IMR-90 (cell line): ENCODE measurements around the gene MRPL12. TPM values are rescaled to one million over a fixed set of nuclear protein-coding genes. Genes with fewer than 3 reads are reported as not detected.

ENCODE experiments used
- ATAC-seq: fragments of 200-7000 bp; cut with Tn5 transposase; 2 replicates; pipeline ENCODE4 v1.9.1; 2020; ENCODE audit warnings: low read depth, mild to moderate bottlenecking, moderate library complexity
- BruUV-seq: library from RNA; stranded (reverse); fragments of 400-500 nt; replicated peaks from 2 replicates; lab custom pipeline; 2021; lab: Mats Ljungman, UMichigan
- CTCF ChIA-PET: fragments of 300-600 bp; formaldehyde crosslinking; extraction: SDS; loops from one replicate; lab custom pipeline; 2021; ENCODE audit warnings: antibody characterized with exemption; lab: Yijun Ruan, JAX
- POLR2A ChIA-PET: fragments of 300-600 bp; sonication (Branson Sonifier 250); formaldehyde crosslinking; loops from one replicate; lab custom pipeline; 2022; ENCODE audit warnings: antibody characterized with exemption; ENCODE audit not compliant: unreplicated experiment; lab: Charles Lee
- DNase-seq: peaks from one replicate; pipeline ENCODE4 v3.0.0; 2013
- H2AFZ ChIP-seq: replicated peaks from 2 replicates; pipeline ENCODE3; 2013; ENCODE audit warnings: low read length, mild to moderate bottlenecking; ENCODE audit not compliant: poor library complexity
- H2AK5ac ChIP-seq: 2 replicates; pipeline ENCODE4 v1.6.1; 2013; ENCODE audit warnings: low read depth, low read length, inconsistent platforms
- H2AK9ac ChIP-seq: replicated peaks from 2 replicates; pipeline ENCODE3; 2013; ENCODE audit warnings: mild to moderate bottlenecking, low read depth, low read length, moderate library complexity; ENCODE audit not compliant: poor library complexity
- H2BK120ac ChIP-seq: 2 replicates; pipeline ENCODE4 v1.6.1; 2013; ENCODE audit warnings: low read depth, low read length, inconsistent platforms
- H2BK15ac ChIP-seq: 3 replicates; pipeline ENCODE4 v1.6.1; 2013; ENCODE audit warnings: low read depth, low read length, inconsistent platforms
- H2BK20ac ChIP-seq: 2 replicates; pipeline ENCODE4 v1.6.1; 2013; ENCODE audit warnings: low read depth, mild to moderate bottlenecking, inconsistent platforms, low read length, moderate library complexity
- H2BK5ac ChIP-seq: 2 replicates; pipeline ENCODE4 v1.6.1; 2013; ENCODE audit warnings: mild to moderate bottlenecking, low read depth, low read length, inconsistent platforms; ENCODE audit not compliant: poor library complexity, severe bottlenecking
- H3K14ac ChIP-seq: replicated peaks from 2 replicates; pipeline ENCODE4 v1.6.1; 2013; ENCODE audit warnings: low read depth, low read length, inconsistent platforms
- H3K18ac ChIP-seq: 2 replicates; pipeline ENCODE4 v1.6.1; 2013; ENCODE audit warnings: low read depth, low read length, control low read depth
- H3K23ac ChIP-seq: 2 replicates; pipeline ENCODE4 v1.6.1; 2013; ENCODE audit warnings: low read depth, low read length, inconsistent platforms
- H3K27ac ChIP-seq: 2 replicates; pipeline ENCODE4 v1.5.1; 2013; ENCODE audit warnings: mild to moderate bottlenecking, control low read depth, low read length; ENCODE audit not compliant: insufficient read depth
- H3K27me3 ChIP-seq: 2 replicates; pipeline ENCODE4 v1.6.1; 2013; ENCODE audit warnings: low read length; ENCODE audit not compliant: control insufficient read depth, insufficient read depth
- H3K36me3 ChIP-seq: 2 replicates; pipeline ENCODE4 v1.6.1; 2013; ENCODE audit warnings: low read length, mixed read lengths; ENCODE audit not compliant: control insufficient read depth, insufficient read depth
- H3K4ac ChIP-seq: 2 replicates; pipeline ENCODE4 v1.6.1; 2013; ENCODE audit warnings: low read depth, low read length, inconsistent platforms
- H3K4me1 ChIP-seq: 2 replicates; pipeline ENCODE4 v1.6.1; 2013; ENCODE audit warnings: low read length, mixed read lengths; ENCODE audit not compliant: control insufficient read depth, insufficient read depth
- H3K4me2 ChIP-seq: 2 replicates; pipeline ENCODE4 v1.6.1; 2013; ENCODE audit warnings: low read depth, mild to moderate bottlenecking, control low read depth, low read length, moderate library complexity
- H3K4me3 ChIP-seq: 2 replicates; pipeline ENCODE4 v1.5.1; 2013; ENCODE audit warnings: low read depth, mild to moderate bottlenecking, control low read depth, low read length, moderate library complexity; ENCODE audit not compliant: insufficient read depth
- H3K56ac ChIP-seq: 2 replicates; pipeline ENCODE4 v1.6.1; 2013; ENCODE audit warnings: low read length, inconsistent platforms; ENCODE audit not compliant: insufficient read depth; ENCODE audit errors: extremely low read depth
- H3K79me1 ChIP-seq, 2 experiments: 2 replicates each; pipeline ENCODE4 v1.6.1; 2013; ENCODE audit warnings: low read length in 2 of 2, inconsistent platforms in 1 of 2, low read depth in 1 of 2
- H3K9ac ChIP-seq: 2 replicates; pipeline ENCODE4 v1.6.1; 2013; ENCODE audit warnings: low read depth, low read length, control low read depth
- H3K9me1 ChIP-seq: 2 replicates; pipeline ENCODE4 v1.6.1; 2013; ENCODE audit warnings: low read length, inconsistent platforms; ENCODE audit not compliant: insufficient read depth
- H3K9me3 ChIP-seq: 2 replicates; pipeline ENCODE4 v1.6.1; 2013; ENCODE audit warnings: low read length; ENCODE audit not compliant: control insufficient read depth, insufficient read depth
- H4K20me1 ChIP-seq: 2 replicates; pipeline ENCODE4 v1.6.1; 2013; ENCODE audit warnings: low read length, inconsistent platforms; ENCODE audit not compliant: insufficient read depth
- H4K5ac ChIP-seq: 2 replicates; pipeline ENCODE4 v1.6.1; 2013; ENCODE audit warnings: mild to moderate bottlenecking, low read depth, low read length, control low read depth
- H4K8ac ChIP-seq, 2 experiments: 2 replicates each; pipeline ENCODE4 v1.6.1; 2013; ENCODE audit warnings: low read depth in 2 of 2, low read length in 2 of 2, control low read depth in 1 of 2, inconsistent platforms in 1 of 2
- H4K91ac ChIP-seq: 2 replicates; pipeline ENCODE4 v1.6.1; 2013; ENCODE audit warnings: low read depth, low read length, inconsistent platforms; ENCODE audit not compliant: insufficient read depth
- CEBPB ChIP-seq: IDR thresholded peaks from 2 replicates; pipeline ENCODE4 v1.6.1; 2012; ENCODE audit warnings: low read depth, low read length, improper control_type of control experiment
- MAFK ChIP-seq: IDR thresholded peaks from 2 replicates; pipeline ENCODE4 v1.6.1; 2012; ENCODE audit warnings: low read depth, low read length, improper control_type of control experiment
- MAZ ChIP-seq: IDR thresholded peaks from 2 replicates; pipeline ENCODE4 v1.6.1; 2012; ENCODE audit warnings: low read depth, mild to moderate bottlenecking, low read length, improper control_type of control experiment, moderate library complexity, borderline replicate concordance
- NFE2L2 ChIP-seq: fragments of 150-350 bp; IDR thresholded peaks from 2 replicates; pipeline ENCODE4 v1.6.1; 2016; ENCODE audit warnings: low read depth, mild to moderate bottlenecking, low read length
- POLR2A ChIP-seq: IDR thresholded peaks from 2 replicates; pipeline ENCODE4 v1.6.1; 2012; ENCODE audit warnings: mild to moderate bottlenecking, low read depth, low read length
- RCOR1 ChIP-seq: IDR thresholded peaks from 2 replicates; pipeline ENCODE4 v1.6.1; 2012; ENCODE audit warnings: mild to moderate bottlenecking, low read length, improper control_type of control experiment; ENCODE audit not compliant: insufficient replicate concordance
- RFX5 ChIP-seq: IDR thresholded peaks from 2 replicates; pipeline ENCODE4 v1.8.0; 2012; ENCODE audit warnings: low read depth, mild to moderate bottlenecking, low read length, moderate library complexity
- WGBS, 2 experiments: methylation state at CpG; one replicate each; pipeline versions ENCODE4 v1.1.5 to v1.1.7; 2013; ENCODE audit warnings: missing lambda C conversion rate in 2 of 2; ENCODE audit not compliant: insufficient read length in 1 of 2; ENCODE audit errors: extremely low coverage in 2 of 2; 5-methylcytosine and 5-hydroxymethylcytosine counted together
- dilution Hi-C: fragments of 300-500 bp; cut with HindIII; formaldehyde crosslinking; loops from one replicate; pipeline ENCODE4 v1.14.3; 2018; ENCODE audit warnings: low sequenced_read_pairs; ENCODE audit not compliant: unreplicated experiment
- in situ Hi-C: fragments of 300-500 bp; cut with MboI; formaldehyde crosslinking; loops from 3 replicates; pipeline ENCODE4 v1.14.3; 2019; ENCODE audit warnings: low sequenced_read_pairs, inconsistent platforms, mixed read lengths
- intact Hi-C: fragments of 100-400 bp; cut with micrococcal nuclease; formaldehyde crosslinking; loops from 2 replicates; pipeline ENCODE4 v1.10.0; 2022
- polyA plus RNA-seq, 3 experiments: library from polyadenylated mRNA; depleted of rRNA; stranded (reverse); fragments of >200 nt; gene quantifications; 2 replicates each; pipeline ENCODE4 v1.2.3, GENCODE V29; 2012; ENCODE audit warnings: low replicate concordance in 1 of 3
- total RNA-seq: library from RNA; depleted of rRNA; stranded (reverse); fragments of >200 nt; gene quantifications from 2 replicates; pipeline ENCODE4 v1.2.3, GENCODE V29; 2012

The MRPL12 gene
- total and polyA plus RNA-seq, 2 of the 4 experiments (the other 2 are of a cell fraction): 17.2 to 111 TPM

- H4K20me1 ChIP-seq: peaks cover 92% of the 10 kb centered on the region
- H3K14ac ChIP-seq: no peak overlapping the region
- peaks cover 10 to 55% of the 10 kb centered on the region in 2 experiments for H3K79me1 ChIP-seq
- H3K23ac ChIP-seq: no peak overlapping the region
- 92% methylated on average over 15 of the region's 18 CpGs; no CpG with 5 or more reads in 1 of the 2 experiments for WGBS, 2 experiments
- H2BK120ac ChIP-seq: no peak overlapping the region
- no peak overlapping the region for H2BK20ac ChIP-seq
- intact Hi-C loops (no loop called here), in situ Hi-C loops (no loop called here), dilution Hi-C loops (no loop called here)
- peaks cover 5% of the 10 kb centered on the region for H3K4me1 ChIP-seq
- H2AK9ac ChIP-seq: no peak overlapping the region
- no peak overlapping the region for H4K8ac ChIP-seq
- H3K4ac ChIP-seq: no peak overlapping the region
- no peak overlapping the region for H3K18ac ChIP-seq
- CTCF ChIA-PET: no interaction called here
- H3K56ac ChIP-seq: no peak overlapping the region
- no peak overlapping the region for H4K91ac ChIP-seq
- no peaks in the 10 kb centered on the region for H3K9me3 ChIP-seq
- DNase-seq (no peak), ATAC-seq (no peak)
- no peak overlapping the region for H3K27ac ChIP-seq
- POLR2A ChIA-PET: no interaction called here
- no peak overlapping the region for H3K4me2 ChIP-seq
- no peak overlapping the region for H3K4me3 ChIP-seq
- H2AFZ ChIP-seq: no peak overlapping the region
- peaks cover 88% of the 10 kb centered on the region for H3K36me3 ChIP-seq
- H3K9me1 ChIP-seq: no peaks in the 10 kb centered on the region; the same call in 1 of the 2 replicates
- TF ChIP-seq NFE2L2: no peak
- TF ChIP-seq MAFK: no peak
- no peak for TF ChIP-seq MAZ
- no peak for TF ChIP-seq RFX5
- TF ChIP-seq RCOR1: no peak
- no peak for TF ChIP-seq CEBPB
- no peak for TF ChIP-seq POLR2A
- H4K5ac ChIP-seq: no peak overlapping the region
- no peak overlapping the region for H2BK5ac ChIP-seq
- no TSS peak for BruUV-seq
- no peak overlapping the region for H2AK5ac ChIP-seq
- H3K27me3 ChIP-seq: no peaks in the 10 kb centered on the region
- H2BK15ac ChIP-seq: no peak overlapping the region
- H3K9ac ChIP-seq: no peak overlapping the region
These were observed 13.1 kb upstream of the MRPL12 start for GRCh38 chr17:81690066-81690465.
